Measurements from ENCODE around the gene ZNF724.
"Not testable (repeated sequence)": the region's sequence is repeated elsewhere in the genome, so short reads cannot be mapped to it uniquely, and the experiment has no call there.

Gene ZNF724

GRCh38 chr19:23249911-23250649 lies at the start of gene ZNF724:
Gene ZNF724 (minus strand): TSS chr19:23250394. CDS start chr19:23250242, 152 bp downstream.
- peak; percentile 97 for DNase-seq

- no peak for DNase-seq
These were observed 43.9 kb upstream of the ZNF724 start for GRCh38 chr19:23294141-23294540.

GRCh38 chr19:23289966-23290365 lies 39.8 kb upstream of the ZNF724 start:
- DNase-seq = not testable (repeated sequence)

GRCh38 chr19:23287620-23288019 lies 37.4 kb upstream of the ZNF724 start:
- DNase-seq = no peak

- no peak for DNase-seq
These were observed 36.3 kb upstream of the ZNF724 start for GRCh38 chr19:23286477-23286876.

- no peak for DNase-seq
These were observed 35.8 kb upstream of the ZNF724 start for GRCh38 chr19:23285948-23286347.

GRCh38 chr19:23285326-23285725 lies 35.1 kb upstream of the ZNF724 start:
- not testable (repeated sequence) for DNase-seq

- DNase-seq = peak; percentile 2
These were observed 33.7 kb upstream of the ZNF724 start for GRCh38 chr19:23283925-23284324.

- DNase-seq = no peak
These were observed 31.6 kb upstream of the ZNF724 start for GRCh38 chr19:23281663-23282276.

GRCh38 chr19:23278118-23278517 lies 27.9 kb upstream of the ZNF724 start:
- DNase-seq = not testable (repeated sequence)

GRCh38 chr19:23273590-23274412 lies 23.6 kb upstream of the ZNF724 start:
- DNase-seq = peak; percentile 93

- DNase-seq = no peak
These were observed 22.9 kb upstream of the ZNF724 start for GRCh38 chr19:23273022-23273589.

- DNase-seq = no peak
These were observed 13.8 kb upstream of the ZNF724 start for GRCh38 chr19:23263870-23264590.

GRCh38 chr19:23263396-23263795 lies 13.2 kb upstream of the ZNF724 start:
- DNase-seq = no peak

GRCh38 chr19:23262920-23263319 lies 12.7 kb upstream of the ZNF724 start:
- DNase-seq = no peak

GRCh38 chr19:23261496-23262020 lies 11.4 kb upstream of the ZNF724 start:
- no peak for DNase-seq

- no peak for DNase-seq
These were observed 10.8 kb upstream of the ZNF724 start for GRCh38 chr19:23260956-23261355.

GRCh38 chr19:23259961-23260360 lies 9.8 kb upstream of the ZNF724 start:
- DNase-seq = no peak

- no peak for DNase-seq
These were observed 5.5 kb upstream of the ZNF724 start for GRCh38 chr19:23255700-23256099.

GRCh38 chr19:23254141-23254910 lies 4.1 kb upstream of the ZNF724 start:
- no peak for DNase-seq

GRCh38 chr19:23253256-23253655 lies 3.1 kb upstream of the ZNF724 start:
- DNase-seq = not testable (repeated sequence)
